Measurements from ENCODE around the gene RPS18.

GRCh38 chr6:33319939-33320314 is 48.1 kb downstream of the RPS18 start:
- no peak for TF ChIP-seq CTCF (IDR thresholded peaks at IDR 0.05)
- TF ChIP-seq TAF1 (IDR thresholded peaks at IDR 0.05; ENCODE audit: borderline replicate concordance, low read depth, low read length) = no peak
- TF ChIP-seq MAX (IDR thresholded peaks at IDR 0.05; ENCODE audit: low read depth) = no peak
- no peak for TF ChIP-seq JUND (IDR thresholded peaks at IDR 0.05)
- TF ChIP-seq POLR2AphosphoS5 (IDR thresholded peaks at IDR 0.05; ENCODE audit: low read depth, low read length) = no peak
- no peak for TF ChIP-seq REST (IDR thresholded peaks at IDR 0.05; ENCODE audit: low read depth, low read length)
- TF ChIP-seq SMC3 (IDR thresholded peaks at IDR 0.05; ENCODE audit: low read depth, low read length) = no peak
- TF ChIP-seq USF2 (IDR thresholded peaks at IDR 0.05; ENCODE audit: borderline replicate concordance, low read depth, low read length) = no peak
- no peak for TF ChIP-seq CHD2 (IDR thresholded peaks at IDR 0.05; ENCODE audit: low read length, partially characterized antibody)
- TF ChIP-seq TCF12 (IDR thresholded peaks at IDR 0.05) = no peak
- TF ChIP-seq YY1 (IDR thresholded peaks at IDR 0.05; ENCODE audit: low read depth) = no peak
- no peak for TF ChIP-seq RFX5 (IDR thresholded peaks at IDR 0.05; ENCODE audit: low read length)
- TF ChIP-seq GABPA (IDR thresholded peaks at IDR 0.05; ENCODE audit: low read depth) = no peak
